HepG2 (cell line): ENCODE measurements around the gene NTRK2. TPM values are rescaled to one million over a fixed set of nuclear protein-coding genes. Genes with fewer than 3 reads are reported as not detected.

Experiments used
- ATAC-seq: fragments of 200-7000 bp; cut with Tn5 transposase; 3 replicates; pipeline ENCODE4 v1.9.1; 2020; ENCODE audit warnings: mild to moderate bottlenecking, moderate library complexity
- BruUV-seq: library from RNA; stranded (reverse); fragments of 400-500 nt; replicated peaks from 2 replicates; lab custom pipeline; 2021; lab: Mats Ljungman, UMichigan
- CTCF ChIA-PET: fragments of 300-600 bp; formaldehyde crosslinking; extraction: SDS; loops from one replicate; lab custom pipeline; 2021; ENCODE audit warnings: low total read pairs, inconsistent platforms, low intra/inter-chr PET ratio; lab: Yijun Ruan, JAX
- POLR2A ChIA-PET: fragments of 350-600 bp; sonication (Branson Sonifier 250); formaldehyde crosslinking; loops from one replicate; lab custom pipeline; 2020; ENCODE audit warnings: antibody characterized with exemption, inconsistent platforms; lab: Yijun Ruan, JAX
- DNase-seq: peaks from one replicate; pipeline ENCODE4 v3.0.0-alpha.2; 2015; ENCODE audit warnings: low spot score
- FAIRE-seq: peaks from 3 replicates; lab custom pipeline; 2011; peaks lifted over from hg19 to GRCh38; lab: Jason Lieb, UNC
- H2AFZ ChIP-seq: one replicate; pipeline ENCODE4 v1.6.1; 2011; ENCODE audit warnings: low read length, inconsistent platforms
- H3K27ac ChIP-seq: fragments of 300-600 bp; 3 replicates; pipeline ENCODE4 v1.8.0; 2011; ENCODE audit warnings: mixed run types, mild to moderate bottlenecking, mixed read lengths, low read length, inconsistent platforms; ENCODE audit not compliant: insufficient read depth; ENCODE audit errors: extremely low read length
- H3K27me3 ChIP-seq, 2 experiments: fragments of 200-600 bp in 1 of 2; 2 replicates in 1 of 2; 3 replicates in 1 of 2; pipeline versions ENCODE4 v1.6.0 to v1.8.0; 2011; ENCODE audit warnings: low read length in 2 of 2, mild to moderate bottlenecking in 2 of 2, moderate library complexity in 2 of 2, inconsistent platforms in 1 of 2; ENCODE audit not compliant: insufficient read depth in 2 of 2, control insufficient read depth in 1 of 2
- H3K36me3 ChIP-seq, 2 experiments: fragments of 200-600 bp in 1 of 2; replicated peaks in 1 of 2; 2 replicates in 1 of 2; 3 replicates in 1 of 2; pipeline versions ENCODE4 v1.5.1 to v1.8.0; 2011; ENCODE audit warnings: low read length in 2 of 2, inconsistent platforms in 1 of 2; ENCODE audit not compliant: insufficient read depth in 2 of 2, control insufficient read depth in 1 of 2
- H3K4me1 ChIP-seq: 2 replicates; pipeline ENCODE4 v1.5.1; 2012; ENCODE audit warnings: low read length, inconsistent platforms; ENCODE audit not compliant: insufficient read depth
- H3K4me2 ChIP-seq: 2 replicates; pipeline ENCODE4 v1.6.0; 2011; ENCODE audit warnings: low read depth, low read length, inconsistent platforms
- H3K4me3 ChIP-seq, 3 experiments: fragments of 200-600 bp in 1 of 3; sonication (generic), shearing (Covaris generic) in 1 of 3; replicated peaks in 1 of 3; 2 replicates each; pipeline ENCODE4 v1.5.1; 2011 to 2016; ENCODE audit warnings: low read length in 3 of 3, inconsistent platforms in 2 of 3, low read depth in 2 of 3, mild to moderate bottlenecking in 2 of 3, control low read depth in 1 of 3, mixed read lengths in 1 of 3; ENCODE audit not compliant: insufficient read depth in 1 of 3
- H3K79me2 ChIP-seq: one replicate; pipeline ENCODE4 v1.6.1; 2011; ENCODE audit warnings: low read length, inconsistent platforms; ENCODE audit not compliant: insufficient read depth
- H3K9ac ChIP-seq: 2 replicates; pipeline ENCODE4 v1.6.0; 2011; ENCODE audit warnings: mild to moderate bottlenecking, low read depth, low read length, inconsistent platforms; ENCODE audit not compliant: insufficient read depth
- H3K9me3 ChIP-seq: 2 replicates; pipeline ENCODE4 v1.5.1; 2012; ENCODE audit warnings: mild to moderate bottlenecking, low read length
- H4K20me1 ChIP-seq: 2 replicates; pipeline ENCODE4 v1.6.0; 2011; ENCODE audit warnings: inconsistent platforms, mild to moderate bottlenecking, low read length, moderate library complexity; ENCODE audit not compliant: insufficient read depth
- ARID5B ChIP-seq: IDR thresholded peaks from 2 replicates; pipeline ENCODE4 v1.4.0; 2020; ENCODE audit warnings: mild to moderate bottlenecking, missing genetic modification reagents
- CBX2 ChIP-seq, 2 experiments: fragments of 200-600 bp in 1 of 2; sonication (generic); formaldehyde crosslinking in 1 of 2; IDR thresholded peaks; 2 replicates each; pipeline versions ENCODE4 v1.7.0 to v1.8.1; 2018 to 2022; ENCODE audit warnings: low read depth in 2 of 2, low read length in 1 of 2, mild to moderate bottlenecking in 1 of 2, missing genetic modification reagents in 1 of 2
- DNMT1 ChIP-seq: sonication (generic); formaldehyde crosslinking; IDR thresholded peaks from 2 replicates; pipeline ENCODE4 v1.5.1; 2020; ENCODE audit warnings: mild to moderate bottlenecking, missing genetic modification reagents
- FOXM1 ChIP-seq: sonication (generic); formaldehyde crosslinking; IDR thresholded peaks from 2 replicates; pipeline ENCODE4 v1.5.0; 2020; ENCODE audit warnings: missing genetic modification reagents
- GATAD2A ChIP-seq: IDR thresholded peaks from 2 replicates; pipeline ENCODE4 v1.6.1; 2016
- MAFF ChIP-seq: IDR thresholded peaks from 2 replicates; pipeline ENCODE4 v1.6.1; 2011; ENCODE audit warnings: low read depth, low read length, improper control_type of control experiment
- MYPOP ChIP-seq: sonication (generic); formaldehyde crosslinking; IDR thresholded peaks from 2 replicates; pipeline ENCODE4 v1.8.1; 2023; ENCODE audit warnings: mild to moderate bottlenecking, moderate library complexity, missing genetic modification reagents
- RBAK ChIP-seq: sonication (generic); formaldehyde crosslinking; IDR thresholded peaks from 2 replicates; pipeline ENCODE4 v1.5.1; 2020; ENCODE audit warnings: mild to moderate bottlenecking, missing genetic modification reagents
- SOX6 ChIP-seq, 2 experiments: fragments of 450-650 bp in 1 of 2; sonication (generic) in 1 of 2; formaldehyde crosslinking in 1 of 2; IDR thresholded peaks; 2 replicates each; pipeline versions ENCODE4 v1.4.0 to v1.6.1; 2017 to 2020; ENCODE audit warnings: antibody characterized with exemption in 1 of 2, mild to moderate bottlenecking in 1 of 2, missing genetic modification reagents in 1 of 2
- ZNF543 ChIP-seq: sonication (generic); formaldehyde crosslinking; IDR thresholded peaks from 2 replicates; pipeline ENCODE4 v1.4.0; 2020; ENCODE audit warnings: mild to moderate bottlenecking, missing genetic modification reagents
- ZNF704 ChIP-seq: sonication (generic); formaldehyde crosslinking; IDR thresholded peaks from 2 replicates; pipeline ENCODE4 v1.8.1; 2023; ENCODE audit warnings: mild to moderate bottlenecking, inconsistent platforms, moderate library complexity, missing genetic modification reagents, borderline replicate concordance
- ZSCAN25 ChIP-seq: sonication (generic); formaldehyde crosslinking; IDR thresholded peaks from 2 replicates; pipeline ENCODE4 v1.8.0; 2022; ENCODE audit warnings: mild to moderate bottlenecking, missing genetic modification reagents
- WGBS: methylation state at CpG from one replicate; pipeline ENCODE4 v1.1.6; 2017; ENCODE audit warnings: low lambda C conversion rate; 5-methylcytosine and 5-hydroxymethylcytosine counted together
- in situ Hi-C: cut with HindIII; loops from 2 replicates; pipeline ENCODE4 v1.10.0; 2017; ENCODE audit warnings: low pct_unique_long_range_greater_than_20kb; ENCODE audit not compliant: extremely low pct_ligation_motif_present
- intact Hi-C: fragments of 100-400 bp; cut with micrococcal nuclease; formaldehyde crosslinking; loops from one replicate; pipeline ENCODE4 v1.10.0; 2022; ENCODE audit not compliant: unreplicated experiment
- polyA plus RNA-seq, 8 experiments: library from polyadenylated mRNA; depleted of rRNA in 3 of 8; stranded (reverse) in 7 of 8; unstranded in 1 of 8; fragments of >200 nt; fragmentation: Illumina TruSeq in 4 of 8; extraction: Trizol in 4 of 8; gene quantifications; 2 replicates each; pipeline versions ENCODE4 v1.2.1 to v1.2.3, GENCODE V29; 2011 to 2016; ENCODE audit warnings: low read depth in 4 of 8, missing spikeins in 1 of 8, mixed read lengths in 1 of 8; ENCODE audit not compliant: insufficient read depth in 1 of 8
- total RNA-seq, 5 experiments: library from RNA; depleted of rRNA; stranded (reverse); fragments of >200 nt; fragmentation: Illumina TruSeq; extraction: Trizol; gene quantifications; 2 replicates each; pipeline ENCODE4 v1.2.3, GENCODE V29; 2016; ENCODE audit warnings: low read depth in 1 of 5

The NTRK2 gene
- total and polyA plus RNA-seq, 2 of the 13 experiments (the other 11 are each of a cell fraction or from before 2014, with no cell fraction given): not detected

- Histone ChIP-seq H2AFZ (no peak overlapping the region), H3K4me2 (no peak overlapping the region), H3K79me2 (no peaks in the 10 kb centered on the region)
- POLR2A ChIA-PET: no interaction called here
- intact Hi-C loops: no loop called here
- TF ChIP-seq FOXM1 (CRISPR knock-in tag) (no peak), DNMT1 (CRISPR knock-in tag) (no peak), GATAD2A (CRISPR knock-in tag) (no peak), CBX2 (IDR thresholded peaks at IDR 0.05; ENCODE audit: low read depth, low read length) (no peak), CBX2 (CRISPR knock-in tag; IDR thresholded peaks at IDR 0.05; ENCODE audit: low read depth) (no peak), ZSCAN25 (CRISPR knock-in tag) (no peak)
- TF ChIP-seq, all 625 proteins: peak for 0
- in situ Hi-C loops: no loop called here
- ATAC-seq (no peak), FAIRE-seq (no peak), DNase-seq (no peak)
- CTCF ChIA-PET: no interaction called here
- Histone ChIP-seq H4K20me1 (no peaks in the 10 kb centered on the region), H3K4me3 (no peak overlapping the region), H3K4me1 (no peaks in the 10 kb centered on the region), H3K27ac (no peak overlapping the region), H3K9ac (no peak overlapping the region), H3K9me3 (no peaks in the 10 kb centered on the region), H3K27me3 (no peaks in the 10 kb centered on the region), H3K36me3 (no peaks in the 10 kb centered on the region)
- WGBS: 2% methylated on average over 3 of the region's 3 CpGs
- BruUV-seq: no TSS peak
These were observed 46.7 kb downstream of the NTRK2 start for GRCh38 chr9:84716217-84716616.

DNA sequence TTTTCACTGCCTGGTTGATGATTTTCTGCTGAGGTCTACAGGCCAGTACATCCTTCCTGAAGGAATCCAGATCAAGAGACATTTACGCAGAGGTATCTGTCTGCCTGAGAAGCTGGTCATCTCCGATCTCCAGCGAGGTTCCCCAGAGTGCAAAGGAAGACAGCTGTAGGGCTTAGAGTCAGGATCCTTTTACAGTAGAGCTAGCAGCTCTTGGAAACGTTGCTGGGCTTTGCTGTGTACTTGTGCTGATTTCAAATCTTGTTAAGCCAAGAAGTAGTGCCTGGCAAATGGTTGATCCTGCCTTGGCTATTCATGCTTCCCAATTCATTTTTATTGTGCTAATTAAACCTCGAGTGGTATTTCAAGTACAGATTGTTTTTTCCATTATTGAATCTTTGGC, 48.9 kb downstream of the NTRK2 start:
- no peaks in the 10 kb centered on the region for H3K79me2 ChIP-seq
- WGBS: 4% methylated on average over 3 of the region's 5 CpGs
- no peaks in the 10 kb centered on the region for H3K27me3 ChIP-seq
- CTCF ChIA-PET: no interaction called here
- no TSS peak for BruUV-seq
- intact Hi-C loops: no loop called here
- POLR2A ChIA-PET: no interaction called here
- H3K9ac ChIP-seq: no peak overlapping the region
- no peak for DNase-seq
- H3K27ac ChIP-seq: no peak overlapping the region
- no peaks in the 10 kb centered on the region for H3K36me3 ChIP-seq
- no peak for ATAC-seq
- no peaks in the 10 kb centered on the region for H4K20me1 ChIP-seq
- no peaks in the 10 kb centered on the region for H3K9me3 ChIP-seq
- in situ Hi-C loops: no loop called here
- H3K4me2 ChIP-seq: no peak overlapping the region
- no peaks in the 10 kb centered on the region for H3K4me1 ChIP-seq
- no peak overlapping the region for H3K4me3 ChIP-seq
- no peak overlapping the region for H2AFZ ChIP-seq
- FAIRE-seq: no peak
- no peak for TF ChIP-seq SOX6 (IDR thresholded peaks at IDR 0.05)
- TF ChIP-seq SOX6 (CRISPR knock-in tag; IDR thresholded peaks at IDR 0.05): no peak
- no peak for TF ChIP-seq ARID5B (CRISPR knock-in tag)
- TF ChIP-seq ZNF543: no peak
- TF ChIP-seq ZNF704: no peak
- no peak for TF ChIP-seq MAFF
- no peak for TF ChIP-seq RBAK
- TF ChIP-seq MYPOP (CRISPR knock-in tag): no peak
